GM23338 (cell line): ENCODE data around the gene FBRSL1. TPM values are rescaled to one million over a fixed set of nuclear protein-coding genes. Genes with fewer than 3 reads are reported as not detected.

Experiments used
- ATAC-seq: fragments of 200-7000 bp; cut with Tn5 transposase; 3 replicates; pipeline ENCODE4 v1.9.1; 2020
- DNase-seq: peaks from one replicate; pipeline ENCODE4 v3.0.0-alpha.2; 2015; ENCODE audit warnings: low spot score
- H2AFZ ChIP-seq: fragments of 200-600 bp; sonication (generic); 2 replicates; pipeline ENCODE4 v1.8.0; 2016; ENCODE audit warnings: antibody characterized with exemption, mild to moderate bottlenecking, moderate library complexity
- H3F3A ChIP-seq: fragments of 200-600 bp; sonication (generic); replicated peaks from 2 replicates; pipeline ENCODE4 v1.8.0; 2017; ENCODE audit warnings: antibody characterized with exemption, mixed run types, low read depth
- H3K27ac ChIP-seq: fragments of 200-600 bp; sonication (generic); 2 replicates; pipeline ENCODE4 v1.6.1; 2016; ENCODE audit warnings: low read depth
- H3K27me3 ChIP-seq: fragments of 200-600 bp; sonication (generic); 2 replicates; pipeline ENCODE4 v1.8.0; 2016; ENCODE audit warnings: mild to moderate bottlenecking, mixed run types, moderate library complexity; ENCODE audit not compliant: insufficient read depth
- H3K36me3 ChIP-seq: fragments of 200-600 bp; sonication (generic); 2 replicates; pipeline ENCODE4 v1.8.0; 2016; ENCODE audit warnings: mild to moderate bottlenecking; ENCODE audit not compliant: insufficient read depth
- H3K4me1 ChIP-seq: fragments of 200-600 bp; sonication (generic); 2 replicates; pipeline ENCODE4 v1.8.0; 2016; ENCODE audit warnings: mild to moderate bottlenecking, moderate library complexity; ENCODE audit not compliant: insufficient read depth
- H3K4me2 ChIP-seq: fragments of 200-600 bp; sonication (generic); 2 replicates; pipeline ENCODE4 v1.7.1; 2017; ENCODE audit warnings: mixed run types
- H3K4me3 ChIP-seq: fragments of 200-600 bp; sonication (generic); 2 replicates; pipeline ENCODE4 v1.6.1; 2016; ENCODE audit warnings: mixed run types
- H3K79me2 ChIP-seq: fragments of 200-600 bp; sonication (generic); replicated peaks from 2 replicates; pipeline ENCODE4 v1.8.0; 2017; ENCODE audit warnings: mild to moderate bottlenecking; ENCODE audit not compliant: insufficient read depth
- H3K9me2 ChIP-seq: fragments of 200-600 bp; sonication (generic); 2 replicates; pipeline ENCODE4 v1.8.0; 2017; ENCODE audit not compliant: insufficient read depth
- H4K20me1 ChIP-seq: fragments of 200-600 bp; sonication (generic); replicated peaks from 2 replicates; pipeline ENCODE4 v1.8.0; 2017; ENCODE audit warnings: mild to moderate bottlenecking; ENCODE audit not compliant: insufficient read depth
- H3K27ac Mint-ChIP-seq: 2 replicates; pipeline ENCODE4 v1.8.0; 2020; ENCODE audit warnings: inconsistent platforms, mild to moderate bottlenecking, moderate library complexity, mixed read lengths
- H3K27me3 Mint-ChIP-seq: 3 replicates; pipeline ENCODE4 v1.8.0; 2022; ENCODE audit warnings: low read depth, mild to moderate bottlenecking, moderate library complexity, mixed read lengths, inconsistent platforms; ENCODE audit not compliant: insufficient read depth, poor library complexity
- H3K36me3 Mint-ChIP-seq: 3 replicates; pipeline ENCODE4 v1.8.0; 2021; ENCODE audit warnings: low read depth, mild to moderate bottlenecking, inconsistent platforms, moderate library complexity, mixed read lengths
- H3K4me1 Mint-ChIP-seq: 3 replicates; pipeline ENCODE4 v1.8.0; 2020; ENCODE audit warnings: mild to moderate bottlenecking, inconsistent platforms, mixed read lengths
- H3K4me3 Mint-ChIP-seq: 3 replicates; pipeline ENCODE4 v1.8.0; 2021; ENCODE audit warnings: moderate library complexity, mild to moderate bottlenecking, inconsistent platforms, mixed read lengths
- H3K9me3 Mint-ChIP-seq: 3 replicates; pipeline ENCODE4 v1.8.0; 2020; ENCODE audit warnings: moderate library complexity, mild to moderate bottlenecking, inconsistent platforms, mixed read lengths
- CREB1 ChIP-seq: fragments of 250-450 bp; sonication (Bioruptor Pico); IDR thresholded peaks from 2 replicates; pipeline ENCODE4 v1.5.0; 2020; ENCODE audit warnings: low read depth, mild to moderate bottlenecking, moderate library complexity
- CTCF ChIP-seq, 2 experiments: fragments of 200-600 bp in 1 of 2; sonication (generic) in 1 of 2; conservative IDR thresholded peaks; 2 replicates each; pipeline versions ENCODE4 v1.5.1 to v1.6.1; 2016 to 2017; ENCODE audit warnings: antibody characterized with exemption in 2 of 2, low read depth in 2 of 2, mild to moderate bottlenecking in 2 of 2, moderate library complexity in 1 of 2
- EZH2 ChIP-seq: fragments of 200-600 bp; sonication (generic); IDR thresholded peaks from one replicate; pipeline ENCODE4 v1.8.0; 2017; ENCODE audit warnings: antibody characterized with exemption, mild to moderate bottlenecking, low read depth; ENCODE audit not compliant: unreplicated experiment
- JUNB ChIP-seq: IDR thresholded peaks from one replicate; pipeline ENCODE4 v1.6.1; 2016; ENCODE audit warnings: antibody characterized with exemption; ENCODE audit not compliant: unreplicated experiment
- ZNF114 ChIP-seq: fragments of 250-450 bp; sonication (Bioruptor Pico); IDR thresholded peaks from 2 replicates; pipeline ENCODE4 v1.5.0; 2020; ENCODE audit warnings: mild to moderate bottlenecking, moderate library complexity
- polyA plus RNA-seq: library from polyadenylated mRNA; unstranded; fragments of >200 nt; fragmentation: Nextera tagmentation; extraction: Ambion mirVana; gene quantifications from 2 replicates; pipeline ENCODE4 v1.2.1, GENCODE V29; 2016
- total RNA-seq: library from RNA; depleted of rRNA; stranded (reverse); fragments of >200 nt; shearing (Covaris generic); gene quantifications from 2 replicates; pipeline ENCODE4 v1.2.3, GENCODE V29; 2014

The FBRSL1 gene
- total and polyA plus RNA-seq, 2 experiments from 2014 or later = 37.8 to 89.8 TPM

GRCh38 chr12:132478845-132479244 is 11.1 kb upstream of the FBRSL1 start:
- Histone ChIP-seq H4K20me1 (no peaks in the 10 kb centered on the region), H3K36me3 (no peaks in the 10 kb centered on the region), H3K27me3 (peaks cover 62% of the 10 kb centered on the region), H3F3A (0 out of 2 replicates have a peak, but pooled peaks cover 3% of the 10 kb centered on the region), H3K79me2 (no peaks in the 10 kb centered on the region), H2AFZ (no peak overlapping the region), H3K4me3 (no peak overlapping the region), H3K4me1 (no peaks in the 10 kb centered on the region), H3K27ac (no peak overlapping the region), H3K9me2 (no peaks in the 10 kb centered on the region), H3K4me2 (no peak overlapping the region)
- TF ChIP-seq CTCF (conservative IDR thresholded peaks at IDR 0.05; ENCODE audit: low read depth in 2 of 2) = peak; percentile 16 to 39; a peak in 1 of 4 replicates
- no peak for TF ChIP-seq EZH2
- TF ChIP-seq JUNB = no peak
- TF ChIP-seq CREB1 (CRISPR knock-in tag) = no peak
- ATAC-seq = no peak; the same call in 2 of the 3 replicates
- Mint-ChIP-seq H3K36me3 (peaks cover 4% of the 10 kb centered on the region), H3K27ac (no peak overlapping the region), H3K4me1 (peaks cover 2% of the 10 kb centered on the region; the same call in 1 of the 3 replicates), H3K27me3 (peaks cover 50% of the 10 kb centered on the region), H3K4me3 (no peak overlapping the region), H3K9me3 (peaks cover 9% of the 10 kb centered on the region)
- no peak for DNase-seq

DNA sequence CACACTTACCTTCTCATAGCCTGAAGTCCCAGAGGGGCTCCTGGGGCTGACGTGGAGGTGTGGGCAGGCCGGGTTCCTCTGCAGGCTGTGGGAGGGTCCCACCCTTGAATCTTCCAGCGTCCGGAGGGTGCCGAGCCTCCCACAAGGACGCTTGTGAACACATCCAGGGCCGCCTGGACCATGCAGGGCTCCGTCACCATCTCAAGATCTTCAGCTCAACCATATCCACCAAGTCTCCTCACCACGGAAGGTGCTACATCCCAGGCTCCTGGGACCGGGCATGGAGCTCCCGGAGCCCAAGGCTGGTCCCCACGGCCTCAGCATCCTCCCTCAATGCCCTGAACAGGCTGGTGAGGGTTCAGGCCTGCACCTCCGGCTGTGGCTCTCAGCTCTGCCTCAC is 10.7 kb upstream of the FBRSL1 start:
- H3K4me3 ChIP-seq = no peak overlapping the region
- TF ChIP-seq ZNF114 (CRISPR knock-in tag) (no peak), CTCF (conservative IDR thresholded peaks at IDR 0.05; ENCODE audit: low read depth in 2 of 2) (no peak)
- ATAC-seq (no peak), DNase-seq (no peak)
- H3K4me2 ChIP-seq = no peak overlapping the region
- Mint-ChIP-seq H3K27ac (no peak overlapping the region), H3K27me3 (peaks cover 50% of the 10 kb centered on the region), H3K36me3 (peaks cover 4% of the 10 kb centered on the region), H3K4me1 (peaks cover 2% of the 10 kb centered on the region; the same call in 1 of the 3 replicates), H3K9me3 (peaks cover 9% of the 10 kb centered on the region), H3K4me3 (no peak overlapping the region)
- peaks cover 63% of the 10 kb centered on the region for H3K27me3 ChIP-seq
- no peaks in the 10 kb centered on the region for H3K36me3 ChIP-seq
- no peaks in the 10 kb centered on the region for H4K20me1 ChIP-seq
- no peak overlapping the region for H3K27ac ChIP-seq
- H3K79me2 ChIP-seq = no peaks in the 10 kb centered on the region
- no peaks in the 10 kb centered on the region for H3K4me1 ChIP-seq
- no peaks in the 10 kb centered on the region for H3K9me2 ChIP-seq
- no peak overlapping the region for H2AFZ ChIP-seq
- H3F3A ChIP-seq = 0 out of 2 replicates have a peak, but pooled peaks cover 3% of the 10 kb centered on the region
